ENCODE results near the gene TULP1. TPM values are rescaled to one million over a fixed set of nuclear protein-coding genes. Genes with fewer than 3 reads are reported as not detected.
A peak's percentile ranks its signal among the peaks of the same experiment; 100 is the strongest.

Gene TULP1
- total RNA-seq, 6 experiments from 2014 or later: not detected

DNA sequence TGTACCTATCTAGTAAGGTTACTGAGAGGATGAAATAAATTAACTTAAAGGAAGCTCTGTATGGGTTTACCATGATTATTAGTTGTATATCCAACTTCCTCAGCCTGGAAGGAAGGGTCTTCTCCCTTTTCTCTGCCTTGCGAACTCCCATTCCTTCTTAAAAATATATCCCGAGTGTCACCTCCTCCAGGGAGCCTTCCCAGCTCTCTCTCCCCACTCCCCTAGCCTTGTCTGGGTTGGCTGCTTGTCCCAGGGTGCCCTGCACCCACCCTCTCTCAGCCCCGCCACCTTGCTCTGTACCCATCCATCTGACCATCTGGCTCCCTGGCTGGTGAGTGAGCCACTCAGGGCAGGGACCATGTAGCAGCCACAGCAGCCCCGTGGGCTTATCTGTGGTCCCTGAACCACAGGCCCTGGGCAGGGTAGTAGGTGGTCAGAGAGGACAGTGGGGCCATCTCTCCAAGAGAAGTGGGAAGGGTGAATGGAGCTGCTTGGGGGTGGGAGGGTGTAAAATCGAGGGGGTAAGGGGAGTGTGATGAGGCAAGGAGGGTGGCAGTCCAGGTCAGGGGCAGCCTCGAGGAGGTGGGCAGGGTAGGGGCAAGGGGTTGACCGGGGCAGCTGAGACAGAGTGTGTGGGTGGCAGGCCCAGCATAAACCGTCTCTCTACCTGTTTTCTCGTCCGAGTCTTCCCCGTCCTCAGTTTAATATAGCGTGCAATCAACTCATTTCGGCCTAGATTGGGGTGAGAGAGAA lies 28.6 kb downstream of the TULP1 start:
- Mint-ChIP-seq H3K27me3 (ENCODE audit: insufficient read depth) (no peaks in the 10 kb centered on the region), H3K36me3 (ENCODE audit: low read depth) (peaks cover 6% of the 10 kb centered on the region; the same call in 1 of the 2 replicates), H3K4me1 (ENCODE audit: low read depth) (peaks cover 38% of the 10 kb centered on the region), H3K4me3 (no peak overlapping the region), H3K27ac (no peak overlapping the region; the same call in 1 of the 2 replicates), H3K9me3 (no peaks in the 10 kb centered on the region)
- no peak for DNase-seq
- no peak for TF ChIP-seq CTCF (IDR thresholded peaks at IDR 0.05)

DNA sequence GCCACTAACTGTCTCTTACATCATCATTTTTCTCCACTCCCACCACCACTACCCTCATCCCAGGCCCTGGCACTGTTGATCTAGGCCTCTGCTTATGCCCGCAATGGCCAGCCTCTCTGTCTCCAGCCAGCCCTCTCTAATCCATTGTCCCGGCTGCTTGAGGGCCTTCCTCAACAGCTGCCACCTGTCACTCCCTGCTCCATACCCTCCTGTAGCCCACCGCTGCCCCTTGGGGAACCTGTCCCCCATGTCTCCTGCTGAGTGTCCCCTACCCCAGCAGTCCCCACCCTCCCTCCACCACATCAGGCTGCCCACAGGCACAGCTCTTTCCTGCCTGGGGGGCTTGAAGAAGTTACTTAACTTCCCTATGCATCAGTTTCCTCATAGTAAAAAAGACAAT lies 29.2 kb downstream of the TULP1 start:
- Mint-ChIP-seq H3K27me3 (ENCODE audit: insufficient read depth) (no peaks in the 10 kb centered on the region), H3K36me3 (ENCODE audit: low read depth) (peaks cover 6% of the 10 kb centered on the region; the same call in 1 of the 2 replicates), H3K4me3 (no peak overlapping the region), H3K9me3 (no peaks in the 10 kb centered on the region), H3K27ac (peak overlapping the region; percentile 60), H3K4me1 (ENCODE audit: low read depth) (peaks cover 33% of the 10 kb centered on the region)
- no peak for DNase-seq
- TF ChIP-seq CTCF (IDR thresholded peaks at IDR 0.05): no peak

GRCh38 chr6:35483062-35483461 lies 29.6 kb downstream of the TULP1 start:
- peak overlapping the region; percentile 60 for H3K27ac Mint-ChIP-seq
- DNase-seq: no peak

DNA sequence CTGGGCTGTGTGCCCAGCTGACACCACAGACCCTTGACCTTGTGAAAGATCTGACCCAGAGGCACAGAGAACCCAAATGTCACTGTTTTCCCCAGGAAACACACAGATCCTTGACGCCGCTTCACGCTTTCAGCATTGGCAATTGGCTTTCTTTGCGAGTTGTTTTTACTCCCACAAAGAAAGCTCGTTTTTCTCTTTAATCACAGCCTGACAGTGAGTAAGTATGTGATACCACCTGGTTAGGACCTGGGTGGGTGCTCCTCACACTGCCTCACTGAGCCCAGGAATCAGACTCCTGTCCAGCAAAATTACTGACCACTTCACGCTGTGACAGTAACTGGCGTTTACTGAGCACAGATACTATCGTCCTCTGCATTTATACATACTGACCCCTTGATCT lies 31.5 kb downstream of the TULP1 start:
- H3K4me1 Mint-ChIP-seq (ENCODE audit: low read depth): peaks cover 15% of the 10 kb centered on the region
- H3K4me3 Mint-ChIP-seq: no peak overlapping the region
- TF ChIP-seq CTCF (IDR thresholded peaks at IDR 0.05): no peak
- H3K27ac Mint-ChIP-seq: no peak overlapping the region
- no peaks in the 10 kb centered on the region for H3K27me3 Mint-ChIP-seq (ENCODE audit: insufficient read depth)
- no peaks in the 10 kb centered on the region for H3K9me3 Mint-ChIP-seq
- no peak for DNase-seq
- H3K36me3 Mint-ChIP-seq (ENCODE audit: low read depth): peaks cover 6% of the 10 kb centered on the region; the same call in 1 of the 2 replicates

More at GRCh38 chr6:35483062-35483461, 29.6 kb downstream of the TULP1 start:
- Mint-ChIP-seq H3K9me3 (no peaks in the 10 kb centered on the region), H3K36me3 (ENCODE audit: low read depth) (peaks cover 6% of the 10 kb centered on the region; the same call in 1 of the 2 replicates), H3K27me3 (ENCODE audit: insufficient read depth) (no peaks in the 10 kb centered on the region), H3K4me1 (ENCODE audit: low read depth) (peaks cover 29% of the 10 kb centered on the region), H3K4me3 (no peak overlapping the region)
- no peak for TF ChIP-seq CTCF (IDR thresholded peaks at IDR 0.05)

GRCh38 chr6:35480176-35480575 lies 32.5 kb downstream of the TULP1 start:
- no peak for TF ChIP-seq CTCF (IDR thresholded peaks at IDR 0.05)
- no peak for DNase-seq
- H3K36me3 Mint-ChIP-seq (ENCODE audit: low read depth): peaks cover 6% of the 10 kb centered on the region; the same call in 1 of the 2 replicates
- H3K9me3 Mint-ChIP-seq: no peaks in the 10 kb centered on the region
- no peak overlapping the region for H3K27ac Mint-ChIP-seq
- H3K4me3 Mint-ChIP-seq: no peak overlapping the region
- H3K27me3 Mint-ChIP-seq (ENCODE audit: insufficient read depth): peaks cover 2% of the 10 kb centered on the region; the same call in 1 of the 2 replicates
- peaks cover 9% of the 10 kb centered on the region for H3K4me1 Mint-ChIP-seq (ENCODE audit: low read depth)
